Panc1 (cell line): ENCODE data around the gene PLPPR4. TPM values are rescaled to one million over a fixed set of nuclear protein-coding genes. Genes with fewer than 3 reads are reported as not detected.

Source experiments
- ATAC-seq: fragments of 200-7000 bp; cut with Tn5 transposase; 2 replicates; pipeline ENCODE4 v1.9.1; 2020; ENCODE audit warnings: mild to moderate bottlenecking, moderate library complexity
- BruUV-seq: library from RNA; stranded (reverse); fragments of 400-500 nt; replicated peaks from 2 replicates; lab custom pipeline; 2021; lab: Mats Ljungman, UMichigan
- CTCF ChIA-PET: fragments of 300-600 bp; sonication (Branson Sonifier 250); formaldehyde crosslinking; loops from one replicate; lab custom pipeline; 2022; ENCODE audit warnings: antibody characterized with exemption; lab: Charles Lee
- POLR2A ChIA-PET: fragments of 300-600 bp; sonication (Branson Sonifier 250); formaldehyde crosslinking; loops from one replicate; lab custom pipeline; 2022; ENCODE audit warnings: antibody characterized with exemption; lab: Charles Lee
- DNase-seq: peaks from one replicate; pipeline ENCODE4 v3.0.0-alpha.2; 2010; ENCODE audit warnings: low read depth, low spot score
- H3K27ac ChIP-seq: 2 replicates; pipeline ENCODE4 v1.5.1; 2011; ENCODE audit warnings: mild to moderate bottlenecking, low read length, inconsistent platforms
- H3K27me3 ChIP-seq: fragments of 200-500 bp; sonication (Bioruptor generic); 2 replicates; pipeline ENCODE4 v1.6.0; 2014; ENCODE audit warnings: low read length, inconsistent platforms; ENCODE audit not compliant: control insufficient read depth, insufficient read depth
- H3K36me3 ChIP-seq: fragments of 200-500 bp; sonication (Bioruptor generic); 2 replicates; pipeline ENCODE4 v1.5.1; 2014; ENCODE audit warnings: inconsistent platforms, mild to moderate bottlenecking, low read length, moderate library complexity; ENCODE audit not compliant: control insufficient read depth, insufficient read depth
- H3K4me1 ChIP-seq: 2 replicates; pipeline ENCODE4 v1.5.1; 2011; ENCODE audit warnings: inconsistent platforms, mild to moderate bottlenecking, low read length, moderate library complexity; ENCODE audit not compliant: control insufficient read depth, insufficient read depth
- H3K4me3 ChIP-seq, 2 experiments: 2 replicates each; pipeline ENCODE4 v1.5.1; 2011 to 2012; ENCODE audit warnings: low read depth in 2 of 2, low read length in 2 of 2, mild to moderate bottlenecking in 2 of 2, inconsistent platforms in 1 of 2, moderate library complexity in 1 of 2
- H3K9me3 ChIP-seq: fragments of 200-500 bp; sonication (Bioruptor generic); 2 replicates; pipeline ENCODE4 v1.5.1; 2014; ENCODE audit warnings: low read depth, mild to moderate bottlenecking, inconsistent platforms, low read length, moderate library complexity; ENCODE audit not compliant: control insufficient read depth, insufficient read depth
- POLR2AphosphoS5 ChIP-seq: IDR thresholded peaks from 2 replicates; pipeline ENCODE4 v1.6.1; 2012; ENCODE audit warnings: mild to moderate bottlenecking, low read depth, low read length, moderate library complexity
- SIN3A ChIP-seq: IDR thresholded peaks from 2 replicates; pipeline ENCODE4 v1.6.1; 2012; ENCODE audit warnings: low read depth, mild to moderate bottlenecking, low read length, moderate library complexity, borderline replicate concordance; ENCODE audit not compliant: insufficient read depth
- TCF7L2 ChIP-seq: IDR thresholded peaks from 2 replicates; pipeline ENCODE4 v1.6.1; 2011; ENCODE audit warnings: mild to moderate bottlenecking, low read depth, low read length, inconsistent platforms
- in situ Hi-C: cut with HindIII; loops from 2 replicates; pipeline ENCODE4 v1.10.0; 2016; ENCODE audit warnings: low sequenced_read_pairs, low pct_unique_long_range_greater_than_20kb
- intact Hi-C: fragments of 100-400 bp; cut with micrococcal nuclease; formaldehyde crosslinking; loops from one replicate; pipeline ENCODE4 v1.10.0; 2022; ENCODE audit not compliant: unreplicated experiment
- total RNA-seq: library from RNA; stranded (reverse); gene quantifications from one replicate; pipeline ENCODE4 v1.2.1, GENCODE V29; 2021; ENCODE audit not compliant: unreplicated experiment
- TF ChIP-seq, protein P1 (sequence below): fragments of 450-650 bp; IDR thresholded peaks from 2 replicates; pipeline ENCODE4 v1.5.1; 2017; ENCODE audit warnings: mild to moderate bottlenecking
- TF ChIP-seq, protein P2 (sequence below), 2 experiments: IDR thresholded peaks; 2 replicates each; pipeline ENCODE4 v1.6.1; 2011 to 2012; ENCODE audit warnings: low read depth in 2 of 2, control low read depth in 1 of 2, low read length in 1 of 2, mild to moderate bottlenecking in 1 of 2, moderate library complexity in 1 of 2; ENCODE audit not compliant: insufficient read depth in 1 of 2

Gene PLPPR4
- total RNA-seq, 1 experiment from 2014 or later = not detected

DNA sequence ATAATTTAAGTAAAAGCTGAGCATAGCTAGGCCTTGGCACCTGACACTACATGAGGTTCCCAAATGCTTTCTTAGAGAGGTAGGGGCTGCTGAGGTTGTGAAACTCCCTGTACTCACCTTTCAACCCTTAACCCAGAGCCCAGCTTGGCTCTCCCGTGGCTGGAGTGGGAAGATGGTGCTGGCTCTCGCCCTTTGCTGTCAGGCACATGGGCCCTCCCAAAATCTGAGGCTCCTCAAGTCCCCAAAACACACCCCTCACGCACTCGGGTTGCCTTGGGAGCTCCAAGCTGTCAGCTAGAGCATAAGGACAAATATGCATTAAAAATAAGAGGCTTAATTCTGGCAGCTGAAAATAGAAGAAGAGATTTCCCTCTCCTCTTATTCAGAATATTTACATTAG lies 46.7 kb upstream of the PLPPR4 start:
- H3K4me3 ChIP-seq = no peak overlapping the region
- POLR2A ChIA-PET = no interaction called here
- intact Hi-C loops (no loop called here), in situ Hi-C loops (no loop called here)
- no peaks in the 10 kb centered on the region for H3K4me1 ChIP-seq
- no peaks in the 10 kb centered on the region for H3K27me3 ChIP-seq
- no peaks in the 10 kb centered on the region for H3K36me3 ChIP-seq
- no TSS peak for BruUV-seq
- TF ChIP-seq, protein P1, sequence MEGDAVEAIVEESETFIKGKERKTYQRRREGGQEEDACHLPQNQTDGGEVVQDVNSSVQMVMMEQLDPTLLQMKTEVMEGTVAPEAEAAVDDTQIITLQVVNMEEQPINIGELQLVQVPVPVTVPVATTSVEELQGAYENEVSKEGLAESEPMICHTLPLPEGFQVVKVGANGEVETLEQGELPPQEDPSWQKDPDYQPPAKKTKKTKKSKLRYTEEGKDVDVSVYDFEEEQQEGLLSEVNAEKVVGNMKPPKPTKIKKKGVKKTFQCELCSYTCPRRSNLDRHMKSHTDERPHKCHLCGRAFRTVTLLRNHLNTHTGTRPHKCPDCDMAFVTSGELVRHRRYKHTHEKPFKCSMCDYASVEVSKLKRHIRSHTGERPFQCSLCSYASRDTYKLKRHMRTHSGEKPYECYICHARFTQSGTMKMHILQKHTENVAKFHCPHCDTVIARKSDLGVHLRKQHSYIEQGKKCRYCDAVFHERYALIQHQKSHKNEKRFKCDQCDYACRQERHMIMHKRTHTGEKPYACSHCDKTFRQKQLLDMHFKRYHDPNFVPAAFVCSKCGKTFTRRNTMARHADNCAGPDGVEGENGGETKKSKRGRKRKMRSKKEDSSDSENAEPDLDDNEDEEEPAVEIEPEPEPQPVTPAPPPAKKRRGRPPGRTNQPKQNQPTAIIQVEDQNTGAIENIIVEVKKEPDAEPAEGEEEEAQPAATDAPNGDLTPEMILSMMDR = no peak
- TF ChIP-seq TCF7L2 (no peak), POLR2AphosphoS5 (no peak), SIN3A (no peak)
- no peak overlapping the region for H3K27ac ChIP-seq
- H3K9me3 ChIP-seq = no peaks in the 10 kb centered on the region
- CTCF ChIA-PET = no interaction called here
- DNase-seq (no peak), ATAC-seq (no peak)

DNA sequence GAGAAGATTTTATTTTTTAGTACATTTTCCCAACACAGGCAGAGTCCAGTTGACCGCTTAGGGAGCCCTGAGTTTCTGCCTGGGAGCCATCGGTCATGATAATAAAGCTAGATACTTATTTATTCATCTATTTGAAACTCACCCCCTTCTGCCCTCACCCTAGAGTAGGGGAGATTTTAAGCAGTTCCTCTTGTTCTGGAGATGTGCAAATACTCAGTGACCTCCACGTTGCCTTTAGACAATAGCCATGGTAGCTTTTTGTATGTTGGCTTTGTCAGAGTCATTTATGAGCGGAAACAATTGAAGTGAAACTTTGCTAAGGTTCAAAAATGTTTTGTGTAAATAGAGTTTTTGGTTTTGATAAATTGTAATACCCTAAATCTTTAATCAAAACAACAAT lies 45.7 kb upstream of the PLPPR4 start:
- POLR2A ChIA-PET = no interaction called here
- CTCF ChIA-PET = no interaction called here
- Histone ChIP-seq H3K27me3 (no peaks in the 10 kb centered on the region), H3K9me3 (no peaks in the 10 kb centered on the region), H3K36me3 (no peaks in the 10 kb centered on the region), H3K4me3 (no peak overlapping the region), H3K4me1 (no peaks in the 10 kb centered on the region), H3K27ac (no peak overlapping the region)
- ATAC-seq = no peak
- intact Hi-C loops (no loop called here), in situ Hi-C loops (no loop called here)
- no TSS peak for BruUV-seq
- TF ChIP-seq, protein P2, sequence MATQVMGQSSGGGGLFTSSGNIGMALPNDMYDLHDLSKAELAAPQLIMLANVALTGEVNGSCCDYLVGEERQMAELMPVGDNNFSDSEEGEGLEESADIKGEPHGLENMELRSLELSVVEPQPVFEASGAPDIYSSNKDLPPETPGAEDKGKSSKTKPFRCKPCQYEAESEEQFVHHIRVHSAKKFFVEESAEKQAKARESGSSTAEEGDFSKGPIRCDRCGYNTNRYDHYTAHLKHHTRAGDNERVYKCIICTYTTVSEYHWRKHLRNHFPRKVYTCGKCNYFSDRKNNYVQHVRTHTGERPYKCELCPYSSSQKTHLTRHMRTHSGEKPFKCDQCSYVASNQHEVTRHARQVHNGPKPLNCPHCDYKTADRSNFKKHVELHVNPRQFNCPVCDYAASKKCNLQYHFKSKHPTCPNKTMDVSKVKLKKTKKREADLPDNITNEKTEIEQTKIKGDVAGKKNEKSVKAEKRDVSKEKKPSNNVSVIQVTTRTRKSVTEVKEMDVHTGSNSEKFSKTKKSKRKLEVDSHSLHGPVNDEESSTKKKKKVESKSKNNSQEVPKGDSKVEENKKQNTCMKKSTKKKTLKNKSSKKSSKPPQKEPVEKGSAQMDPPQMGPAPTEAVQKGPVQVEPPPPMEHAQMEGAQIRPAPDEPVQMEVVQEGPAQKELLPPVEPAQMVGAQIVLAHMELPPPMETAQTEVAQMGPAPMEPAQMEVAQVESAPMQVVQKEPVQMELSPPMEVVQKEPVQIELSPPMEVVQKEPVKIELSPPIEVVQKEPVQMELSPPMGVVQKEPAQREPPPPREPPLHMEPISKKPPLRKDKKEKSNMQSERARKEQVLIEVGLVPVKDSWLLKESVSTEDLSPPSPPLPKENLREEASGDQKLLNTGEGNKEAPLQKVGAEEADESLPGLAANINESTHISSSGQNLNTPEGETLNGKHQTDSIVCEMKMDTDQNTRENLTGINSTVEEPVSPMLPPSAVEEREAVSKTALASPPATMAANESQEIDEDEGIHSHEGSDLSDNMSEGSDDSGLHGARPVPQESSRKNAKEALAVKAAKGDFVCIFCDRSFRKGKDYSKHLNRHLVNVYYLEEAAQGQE (IDR thresholded peaks at IDR 0.05; ENCODE audit: insufficient read depth in 1 of 2, low read depth in 2 of 2, low read length in 1 of 2) = no peak
- TF ChIP-seq, protein P1 = no peak
- no peak for TF ChIP-seq TCF7L2
- no peak for TF ChIP-seq POLR2AphosphoS5
- no peak for DNase-seq
